Measurements from ENCODE around the gene ZBTB2. TPM values are rescaled to one million over a fixed set of nuclear protein-coding genes. Genes with fewer than 3 reads are reported as not detected.
"Not testable (repeated sequence)": the region's sequence is repeated elsewhere in the genome, so short reads cannot be mapped to it uniquely, and the experiment has no call there.

ZBTB2 gene
- polyA plus RNA-seq, 3 donors, result 7.2 to 14.0 (median 9.6) TPM

DNA sequence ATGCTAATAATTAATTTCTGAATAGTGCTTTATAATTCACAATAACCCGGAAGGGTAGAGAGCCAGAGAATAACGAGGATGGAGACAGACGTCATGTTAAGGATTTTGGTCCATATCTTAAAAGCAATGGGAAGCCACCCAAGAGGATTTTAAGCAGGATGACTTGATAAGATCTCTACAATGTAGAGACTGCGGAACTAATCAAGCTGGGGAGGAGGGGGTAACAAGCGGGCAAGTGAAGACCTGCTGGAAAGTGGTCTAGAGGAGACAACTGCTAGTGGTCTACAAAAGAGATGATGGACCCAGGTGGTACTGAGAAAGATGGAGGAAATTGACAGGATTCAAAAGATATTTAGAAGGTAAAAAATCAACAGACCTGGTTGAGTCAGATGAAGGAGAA is 7.2 kb downstream of the ZBTB2 start:
- Histone ChIP-seq H3K79me2 (ENCODE audit: insufficient read depth, low read length) (peaks cover 89% of the 10 kb centered on the region), H2AFZ (ENCODE audit: insufficient read depth, low read depth, low read length, poor library complexity, severe bottlenecking) (no peak overlapping the region), H3K27me3 (ENCODE audit: control insufficient read depth in 2 of 2, insufficient read depth in 2 of 2, low read length in 2 of 2) (no peaks in the 10 kb centered on the region), H3K9me3 (replicated peaks in 1 of 2; ENCODE audit: control insufficient read depth in 1 of 2, insufficient read depth in 1 of 2, low read length in 2 of 2) (no peaks in the 10 kb centered on the region), H3K4me1 (ENCODE audit: control insufficient read depth in 1 of 2, insufficient read depth in 2 of 2, low read length in 2 of 2) (peaks cover 41 to 48% of the 10 kb centered on the region in 2 donors), H3K27ac (ENCODE audit: low read depth in 1 of 2, low read length in 2 of 2) (peak overlapping the region in 1 of 2 donors; percentile 5), H3K4me2 (replicated peaks; ENCODE audit: extremely low read depth, low read length, poor library complexity, severe bottlenecking) (no peak overlapping the region), H3K9ac (ENCODE audit: insufficient read depth, low read length, poor library complexity, severe bottlenecking) (no peak overlapping the region), H4K20me1 (ENCODE audit: insufficient read depth, low read length) (no peaks in the 10 kb centered on the region), H3K36me3 (replicated peaks in 1 of 2; ENCODE audit: control insufficient read depth in 1 of 2, insufficient read depth in 2 of 2, low read length in 2 of 2) (peaks cover 0 to 24% of the 10 kb centered on the region in 2 donors), H3K4me3 (replicated peaks in 1 of 3; ENCODE audit: low read depth in 2 of 3, low read length in 3 of 3) (no peak overlapping the region)
- no peak overlapping the region for H3K27ac Mint-ChIP-seq
- peaks cover 14 to 28% of the 10 kb centered on the region in 2 donors for H3K36me3 Mint-ChIP-seq
- DNase-seq, result no peak
- H3K4me3 Mint-ChIP-seq, result no peak overlapping the region
- WGBS (ENCODE audit: insufficient coverage), result 94% methylated on average over 2 of the region's 5 CpGs
- intact Hi-C loops (cut with micrococcal nuclease), result no loop called here
- H3K4me1 Mint-ChIP-seq, result peaks cover 47% of the 10 kb centered on the region
- H3K27me3 Mint-ChIP-seq (ENCODE audit: low read depth in 3 of 3), result no peaks in the 10 kb centered on the region
- TF ChIP-seq, protein P1, sequence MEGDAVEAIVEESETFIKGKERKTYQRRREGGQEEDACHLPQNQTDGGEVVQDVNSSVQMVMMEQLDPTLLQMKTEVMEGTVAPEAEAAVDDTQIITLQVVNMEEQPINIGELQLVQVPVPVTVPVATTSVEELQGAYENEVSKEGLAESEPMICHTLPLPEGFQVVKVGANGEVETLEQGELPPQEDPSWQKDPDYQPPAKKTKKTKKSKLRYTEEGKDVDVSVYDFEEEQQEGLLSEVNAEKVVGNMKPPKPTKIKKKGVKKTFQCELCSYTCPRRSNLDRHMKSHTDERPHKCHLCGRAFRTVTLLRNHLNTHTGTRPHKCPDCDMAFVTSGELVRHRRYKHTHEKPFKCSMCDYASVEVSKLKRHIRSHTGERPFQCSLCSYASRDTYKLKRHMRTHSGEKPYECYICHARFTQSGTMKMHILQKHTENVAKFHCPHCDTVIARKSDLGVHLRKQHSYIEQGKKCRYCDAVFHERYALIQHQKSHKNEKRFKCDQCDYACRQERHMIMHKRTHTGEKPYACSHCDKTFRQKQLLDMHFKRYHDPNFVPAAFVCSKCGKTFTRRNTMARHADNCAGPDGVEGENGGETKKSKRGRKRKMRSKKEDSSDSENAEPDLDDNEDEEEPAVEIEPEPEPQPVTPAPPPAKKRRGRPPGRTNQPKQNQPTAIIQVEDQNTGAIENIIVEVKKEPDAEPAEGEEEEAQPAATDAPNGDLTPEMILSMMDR (IDR thresholded peaks at IDR 0.05), result no peak
- H3K9me3 Mint-ChIP-seq, result peaks cover 0 to 2% (median 0%) of the 10 kb centered on the region in 7 donors

DNA sequence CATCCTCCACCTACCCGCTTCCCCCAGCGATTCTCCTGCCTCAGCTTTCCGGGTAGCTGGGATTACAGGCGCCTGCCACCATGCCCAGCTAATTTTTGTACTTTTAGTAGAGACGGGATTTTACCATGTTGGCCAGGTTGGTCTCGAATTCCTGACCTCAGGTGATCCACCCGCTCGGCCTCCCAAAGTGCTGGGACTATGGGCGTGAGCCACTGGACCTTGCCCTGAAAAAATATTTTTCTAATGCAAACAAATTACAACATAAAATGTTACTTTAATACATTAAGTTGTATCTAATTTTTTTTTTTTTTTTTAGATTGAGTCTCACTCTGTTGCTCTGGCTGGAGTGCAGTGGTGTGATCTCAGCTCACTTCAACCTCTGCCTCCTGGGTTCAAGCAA is 8.7 kb downstream of the ZBTB2 start:
- Mint-ChIP-seq H3K4me1 (peaks cover 45% of the 10 kb centered on the region), H3K36me3 (peaks cover 14 to 28% of the 10 kb centered on the region in 2 donors), H3K27ac (peak overlapping the region in 1 of 7 donors; percentile 58)
- H3K36me3 ChIP-seq (replicated peaks in 1 of 2; ENCODE audit: control insufficient read depth in 1 of 2, insufficient read depth in 2 of 2, low read length in 2 of 2), result peaks cover 0 to 24% of the 10 kb centered on the region in 2 donors
- H3K9me3 Mint-ChIP-seq; H3K4me3 ChIP-seq (replicated peaks in 1 of 3; ENCODE audit: low read depth in 2 of 3, low read length in 3 of 3); H4K20me1 ChIP-seq (ENCODE audit: insufficient read depth, low read length); H3K4me2 ChIP-seq (replicated peaks; ENCODE audit: extremely low read depth, low read length, poor library complexity, severe bottlenecking); H3K27ac ChIP-seq (ENCODE audit: low read depth in 1 of 2, low read length in 2 of 2); intact Hi-C loops (cut with micrococcal nuclease); H3K27me3 Mint-ChIP-seq (ENCODE audit: low read depth in 3 of 3); H3K9ac ChIP-seq (ENCODE audit: insufficient read depth, low read length, poor library complexity, severe bottlenecking); H3K27me3 ChIP-seq (ENCODE audit: control insufficient read depth in 2 of 2, insufficient read depth in 2 of 2, low read length in 2 of 2); H3K4me3 Mint-ChIP-seq; DNase-seq; H2AFZ ChIP-seq (ENCODE audit: insufficient read depth, low read depth, low read length, poor library complexity, severe bottlenecking); H3K9me3 ChIP-seq (replicated peaks in 1 of 2; ENCODE audit: control insufficient read depth in 1 of 2, insufficient read depth in 1 of 2, low read length in 2 of 2): not testable (repeated sequence)
- WGBS (ENCODE audit: insufficient coverage), result 98% methylated on average over 4 of the region's 9 CpGs
- peaks cover 29 to 33% of the 10 kb centered on the region in 2 donors for H3K4me1 ChIP-seq (ENCODE audit: control insufficient read depth in 1 of 2, insufficient read depth in 2 of 2, low read length in 2 of 2)
- H3K79me2 ChIP-seq (ENCODE audit: insufficient read depth, low read length), result peaks cover 89% of the 10 kb centered on the region

Measured in CD14-positive monocyte (primary cell).